Cardiac septum (tissue), 1 donor: ENCODE results near the gene EPHB1. TPM values are rescaled to one million over a fixed set of nuclear protein-coding genes. Genes with fewer than 3 reads are reported as not detected.

Experiments
- DNase-seq: peaks from one replicate; pipeline ENCODE4 v3.0.0-alpha.2; 2020; ENCODE audit warnings: low spot score
- intact Hi-C: fragments of 100-400 bp; cut with DNase I; formaldehyde crosslinking; loops from one replicate; pipeline ENCODE4 v1.14.0; 2022
- total RNA-seq: library from RNA; stranded (reverse); fragmentation: NEBNext Ultra II Directional; extraction: Animal tissue kit (Norgen Biotek cat#: 25700); gene quantifications from one replicate; pipeline ENCODE4 v1.2.1, GENCODE V29; 2021
- donor health status: DM: no; HTN: no; CAD: no.

The EPHB1 gene
- total RNA-seq, 1 donor from 2014 or later: 1.1 TPM

- no peak for DNase-seq
- intact Hi-C loops: no loop called here
Measured at GRCh38 chr3:135237371-135238143, 442.5 kb downstream of the EPHB1 start.

- no peak for DNase-seq
- intact Hi-C loops: no loop called here
Measured at GRCh38 chr3:135238236-135238830, 443.3 kb downstream of the EPHB1 start.

- intact Hi-C loops: no loop called here
- DNase-seq: no peak
Measured at GRCh38 chr3:135238871-135239614, 444.0 kb downstream of the EPHB1 start.

GRCh38 chr3:135239615-135239884, 444.5 kb downstream of the EPHB1 start:
- DNase-seq: no peak
- intact Hi-C loops: no loop called here

- no peak for DNase-seq
- intact Hi-C loops: no loop called here
Measured at GRCh38 chr3:135240426-135240825, 445.4 kb downstream of the EPHB1 start.

GRCh38 chr3:135242285-135242684, 447.2 kb downstream of the EPHB1 start:
- intact Hi-C loops: loop anchor here (2.0 kb wide), 1 partner anchor 447 kb away; the partner anchor contains the start of gene EPHB1
- no peak for DNase-seq

- no peak for DNase-seq
- intact Hi-C loops: loop anchor here (2.0 kb wide), 1 partner anchor 449 kb away; the partner anchor contains the start of gene EPHB1
Measured at GRCh38 chr3:135243616-135244015, 448.6 kb downstream of the EPHB1 start.

- intact Hi-C loops: no loop called here
- DNase-seq: no peak
Measured at GRCh38 chr3:135246027-135246426, 451.0 kb downstream of the EPHB1 start.

- no peak for DNase-seq
- intact Hi-C loops: no loop called here
Measured at GRCh38 chr3:135248213-135248612, 453.2 kb downstream of the EPHB1 start.

- no peak for DNase-seq
- intact Hi-C loops: no loop called here
Measured at GRCh38 chr3:135249186-135249585, 454.1 kb downstream of the EPHB1 start.

GRCh38 chr3:135258916-135259315, 463.9 kb downstream of the EPHB1 start:
- intact Hi-C loops: no loop called here
- DNase-seq: no peak

GRCh38 chr3:135260025-135260424, 465.0 kb downstream of the EPHB1 start:
- DNase-seq: no peak
- intact Hi-C loops: no loop called here

GRCh38 chr3:135261214-135261775, 466.2 kb downstream of the EPHB1 start:
- intact Hi-C loops: no loop called here
- no peak for DNase-seq

- no peak for DNase-seq
- intact Hi-C loops: no loop called here
Measured at GRCh38 chr3:135261916-135262315, 466.9 kb downstream of the EPHB1 start.

- intact Hi-C loops: no loop called here
- DNase-seq: no peak
Measured at GRCh38 chr3:135262441-135262840, 467.4 kb downstream of the EPHB1 start.

GRCh38 chr3:135263331-135263730, 468.3 kb downstream of the EPHB1 start:
- intact Hi-C loops: no loop called here
- DNase-seq: no peak

GRCh38 chr3:135267487-135267886, 472.4 kb downstream of the EPHB1 start:
- intact Hi-C loops: no loop called here
- no peak for DNase-seq

- intact Hi-C loops: no loop called here
- no peak for DNase-seq
Measured at GRCh38 chr3:135268941-135269532, 474.0 kb downstream of the EPHB1 start.

- DNase-seq: no peak
- intact Hi-C loops: no loop called here
Measured at GRCh38 chr3:135271177-135272025, 476.3 kb downstream of the EPHB1 start.
